Smooth muscle cell (in vitro differentiated cells): ENCODE measurements around the gene CA12. TPM values are rescaled to one million over a fixed set of nuclear protein-coding genes. Genes with fewer than 3 reads are reported as not detected.

ENCODE experiments used
- DNase-seq: peaks from one replicate; lab custom pipeline; 2025; ENCODE audit not compliant: unreplicated experiment; lab: John Stamatoyannopoulos, UW
- H2AFZ ChIP-seq: fragments of 200-600 bp; sonication (generic); 2 replicates; pipeline ENCODE4 v1.6.0; 2016; ENCODE audit warnings: antibody characterized with exemption, low read depth, mild to moderate bottlenecking
- H3F3A ChIP-seq: fragments of 200-600 bp; sonication (generic); 2 replicates; pipeline ENCODE4 v1.6.0; 2017; ENCODE audit warnings: antibody characterized with exemption, low read depth
- H3K27ac ChIP-seq: fragments of 200-600 bp; sonication (generic); 2 replicates; pipeline ENCODE4 v1.5.1; 2016; ENCODE audit warnings: low read depth, mild to moderate bottlenecking
- H3K27me3 ChIP-seq: fragments of 200-600 bp; sonication (generic); 2 replicates; pipeline ENCODE4 v1.6.1; 2016; ENCODE audit warnings: low read depth, mild to moderate bottlenecking
- H3K36me3 ChIP-seq: fragments of 200-600 bp; sonication (generic); 2 replicates; pipeline ENCODE4 v1.5.1; 2016; ENCODE audit warnings: low read depth
- H3K4me1 ChIP-seq: fragments of 200-600 bp; sonication (generic); 2 replicates; pipeline ENCODE4 v1.5.1; 2016; ENCODE audit warnings: low read depth
- H3K4me2 ChIP-seq: fragments of 200-600 bp; sonication (generic); 2 replicates; pipeline ENCODE4 v1.6.0; 2016; ENCODE audit warnings: mild to moderate bottlenecking
- H3K4me3 ChIP-seq: fragments of 200-600 bp; sonication (generic); 2 replicates; pipeline ENCODE4 v1.5.1; 2016; ENCODE audit warnings: mild to moderate bottlenecking
- H3K79me2 ChIP-seq: fragments of 200-600 bp; sonication (generic); 2 replicates; pipeline ENCODE4 v1.6.0; 2016; ENCODE audit warnings: low read depth, mild to moderate bottlenecking
- H3K9ac ChIP-seq: fragments of 200-600 bp; sonication (generic); 2 replicates; pipeline ENCODE4 v1.6.0; 2016; ENCODE audit warnings: low read depth
- H3K9me3 ChIP-seq: fragments of 200-600 bp; sonication (generic); replicated peaks from 2 replicates; pipeline ENCODE4 v1.5.1; 2016; ENCODE audit warnings: low read depth
- H4K20me1 ChIP-seq: fragments of 200-600 bp; sonication (generic); 2 replicates; pipeline ENCODE4 v1.6.0; 2016; ENCODE audit warnings: low read depth
- WGBS: methylation state at CpG from one replicate; pipeline ENCODE4 v1.1.7; 2016; ENCODE audit warnings: low lambda C conversion rate; 5-methylcytosine and 5-hydroxymethylcytosine counted together
- polyA plus RNA-seq: library from polyadenylated mRNA; unstranded; fragments of >200 nt; fragmentation: Nextera tagmentation; extraction: Ambion mirVana; gene quantifications from 2 replicates; pipeline ENCODE4 v1.2.1, GENCODE V29; 2016
- total RNA-seq: library from RNA; depleted of rRNA; stranded (reverse); fragments of >200 nt; gene quantifications from 2 replicates; pipeline ENCODE4 v1.2.3, GENCODE V29; 2014
- TF ChIP-seq, protein P1 (sequence below): fragments of 200-600 bp; sonication (generic); IDR thresholded peaks from 2 replicates; pipeline ENCODE4 v1.5.1; 2017; ENCODE audit warnings: borderline replicate concordance, mild to moderate bottlenecking, antibody characterized with exemption; ENCODE audit not compliant: insufficient read depth, poor library complexity, severe bottlenecking

The CA12 gene
- total and polyA plus RNA-seq, 2 experiments from 2014 or later, result 13.5 to 14.0 TPM

DNA sequence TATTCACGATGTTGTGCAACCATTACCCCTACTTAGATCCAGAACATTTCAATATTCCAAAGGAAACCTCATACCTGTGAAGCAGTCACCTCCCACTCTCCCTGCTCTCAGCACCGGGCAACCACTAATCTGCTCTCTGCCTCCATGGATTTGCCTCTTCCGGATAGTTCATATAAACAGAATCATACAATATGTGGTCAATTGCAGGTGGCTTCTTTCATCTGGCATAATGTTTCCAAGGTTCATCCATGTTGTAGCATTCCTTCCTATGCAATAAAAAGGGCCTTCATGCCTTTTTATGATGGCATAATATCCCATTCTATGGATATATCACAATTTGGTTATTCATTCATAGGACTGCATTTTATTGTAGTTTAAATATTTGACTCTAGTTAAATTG is 23.9 kb downstream of the CA12 start:
- H3K4me2 ChIP-seq, result no peak overlapping the region
- no peak overlapping the region for H2AFZ ChIP-seq
- H3K4me1 ChIP-seq, result no peaks in the 10 kb centered on the region
- H3K27me3 ChIP-seq, result no peaks in the 10 kb centered on the region
- DNase-seq, result no peak
- H3K9ac ChIP-seq, result no peak overlapping the region
- H3K9me3 ChIP-seq, result no peaks in the 10 kb centered on the region
- no peaks in the 10 kb centered on the region for H4K20me1 ChIP-seq
- TF ChIP-seq, protein P1, sequence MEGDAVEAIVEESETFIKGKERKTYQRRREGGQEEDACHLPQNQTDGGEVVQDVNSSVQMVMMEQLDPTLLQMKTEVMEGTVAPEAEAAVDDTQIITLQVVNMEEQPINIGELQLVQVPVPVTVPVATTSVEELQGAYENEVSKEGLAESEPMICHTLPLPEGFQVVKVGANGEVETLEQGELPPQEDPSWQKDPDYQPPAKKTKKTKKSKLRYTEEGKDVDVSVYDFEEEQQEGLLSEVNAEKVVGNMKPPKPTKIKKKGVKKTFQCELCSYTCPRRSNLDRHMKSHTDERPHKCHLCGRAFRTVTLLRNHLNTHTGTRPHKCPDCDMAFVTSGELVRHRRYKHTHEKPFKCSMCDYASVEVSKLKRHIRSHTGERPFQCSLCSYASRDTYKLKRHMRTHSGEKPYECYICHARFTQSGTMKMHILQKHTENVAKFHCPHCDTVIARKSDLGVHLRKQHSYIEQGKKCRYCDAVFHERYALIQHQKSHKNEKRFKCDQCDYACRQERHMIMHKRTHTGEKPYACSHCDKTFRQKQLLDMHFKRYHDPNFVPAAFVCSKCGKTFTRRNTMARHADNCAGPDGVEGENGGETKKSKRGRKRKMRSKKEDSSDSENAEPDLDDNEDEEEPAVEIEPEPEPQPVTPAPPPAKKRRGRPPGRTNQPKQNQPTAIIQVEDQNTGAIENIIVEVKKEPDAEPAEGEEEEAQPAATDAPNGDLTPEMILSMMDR, result no peak
- 86% methylated on average over 3 of the region's 3 CpGs for WGBS
- no peaks in the 10 kb centered on the region for H3K79me2 ChIP-seq
- no peak overlapping the region for H3K4me3 ChIP-seq
- no peaks in the 10 kb centered on the region for H3K36me3 ChIP-seq
- H3K27ac ChIP-seq, result no peak overlapping the region
- no peaks in the 10 kb centered on the region for H3F3A ChIP-seq

DNA sequence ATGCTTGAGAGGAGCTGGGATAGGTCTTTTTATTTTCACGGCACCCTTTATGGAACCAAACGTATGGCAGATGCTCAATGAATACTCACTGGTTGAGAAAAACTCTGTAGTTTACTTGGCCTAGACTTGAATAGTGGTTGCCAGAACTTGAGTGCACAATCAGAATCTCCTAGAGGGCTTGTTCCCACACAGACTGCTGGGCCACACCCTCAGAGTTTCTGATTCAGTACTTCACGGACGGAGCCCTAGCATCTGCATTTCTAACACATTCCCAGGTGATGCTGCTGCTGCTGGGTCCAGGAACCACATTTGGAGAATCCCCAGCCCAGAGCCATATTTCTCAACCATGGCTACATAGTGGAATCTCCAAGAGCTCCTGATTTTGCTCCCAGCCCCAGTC is 24.6 kb downstream of the CA12 start:
- H3K9ac ChIP-seq, result no peak overlapping the region
- DNase-seq, result no peak
- H3K9me3 ChIP-seq, result no peaks in the 10 kb centered on the region
- no peaks in the 10 kb centered on the region for H3K4me1 ChIP-seq
- H3K36me3 ChIP-seq, result no peaks in the 10 kb centered on the region
- H3K27ac ChIP-seq, result no peak overlapping the region
- H3K27me3 ChIP-seq, result no peaks in the 10 kb centered on the region
- no peak overlapping the region for H3K4me2 ChIP-seq
- H3K79me2 ChIP-seq, result no peaks in the 10 kb centered on the region
- H3F3A ChIP-seq, result no peaks in the 10 kb centered on the region
- H3K4me3 ChIP-seq, result no peak overlapping the region
- WGBS, result 79% methylated on average over 4 of the region's 4 CpGs
- no peaks in the 10 kb centered on the region for H4K20me1 ChIP-seq
- TF ChIP-seq, protein P1, result no peak
- no peak overlapping the region for H2AFZ ChIP-seq

DNA sequence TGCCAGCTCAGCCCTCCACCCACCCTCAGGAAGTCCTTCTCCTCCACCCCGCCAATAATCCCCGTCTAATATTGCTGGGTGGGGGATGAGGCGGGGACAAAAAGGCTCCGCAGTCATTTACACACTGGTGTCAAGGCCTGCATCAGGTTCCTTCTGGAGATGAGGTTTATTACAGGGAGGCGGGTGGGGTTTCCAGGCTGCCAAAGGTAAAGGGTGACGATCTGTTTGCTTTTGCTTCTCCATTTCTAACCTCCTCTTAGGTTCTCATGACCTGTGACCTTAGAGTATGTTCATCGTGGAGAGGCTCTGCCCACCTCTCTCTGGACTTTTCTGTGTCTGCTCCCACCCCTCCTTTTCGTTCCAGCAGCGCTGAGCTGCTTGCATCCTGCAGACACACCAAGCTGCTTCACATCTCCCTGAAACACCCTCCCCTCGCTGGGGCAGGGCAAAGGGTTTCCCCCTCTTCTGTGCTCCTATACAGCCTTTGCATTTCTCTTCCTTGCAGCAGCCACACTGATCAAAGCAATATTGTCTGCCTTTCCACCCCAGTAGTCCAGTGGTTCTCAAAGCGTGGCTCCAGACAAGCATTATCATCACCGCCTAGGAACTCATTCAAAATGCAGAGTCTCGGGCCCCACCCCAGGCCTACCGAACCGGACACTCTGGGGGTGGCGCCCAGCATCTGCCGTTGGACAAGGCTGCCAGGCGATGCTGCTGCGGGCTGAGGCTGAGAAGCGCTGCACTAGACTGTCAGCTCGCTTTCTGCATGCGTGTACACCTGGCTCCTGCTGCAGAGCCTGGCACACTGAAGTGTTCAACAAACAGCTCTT is 26.6 kb downstream of the CA12 start:
- Histone ChIP-seq H4K20me1 (no peaks in the 10 kb centered on the region), H3F3A (no peaks in the 10 kb centered on the region), H3K36me3 (no peaks in the 10 kb centered on the region), H3K27ac (no peak overlapping the region), H3K4me2 (no peak overlapping the region), H3K79me2 (no peaks in the 10 kb centered on the region), H3K9ac (no peak overlapping the region), H2AFZ (no peak overlapping the region), H3K27me3 (no peaks in the 10 kb centered on the region), H3K4me3 (no peak overlapping the region), H3K9me3 (no peaks in the 10 kb centered on the region), H3K4me1 (no peaks in the 10 kb centered on the region)
- 89% methylated on average over 22 of the region's 22 CpGs for WGBS
- TF ChIP-seq, protein P1, result no peak
- DNase-seq, result no peak

DNA sequence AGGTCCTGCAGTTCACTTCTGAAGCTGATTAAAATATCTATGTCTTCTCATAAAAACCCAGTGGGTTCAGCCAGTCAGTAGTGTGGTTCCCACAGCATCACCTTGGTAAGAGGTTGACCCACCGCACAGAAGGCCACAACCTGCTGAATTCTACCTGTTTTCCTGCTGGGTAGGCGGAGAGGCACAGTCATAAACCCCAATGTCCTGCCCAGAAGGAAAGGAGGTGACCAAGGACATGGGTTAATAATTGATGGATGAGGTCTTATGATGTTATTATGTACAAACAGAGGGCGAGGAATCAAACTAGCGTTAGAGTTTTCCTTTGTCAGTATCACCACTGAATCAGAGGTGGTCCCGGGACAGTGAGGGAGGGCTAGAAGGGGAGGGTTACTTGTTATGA is 27.8 kb downstream of the CA12 start:
- no peak for DNase-seq
- no peak overlapping the region for H3K9ac ChIP-seq
- TF ChIP-seq, protein P1, result no peak

More for the DNA sequence above, 27.8 kb downstream of the CA12 start:
- Histone ChIP-seq H3K4me1 (no peaks in the 10 kb centered on the region), H3K27me3 (no peaks in the 10 kb centered on the region), H3K36me3 (no peaks in the 10 kb centered on the region), H3K9me3 (no peaks in the 10 kb centered on the region), H3K4me2 (no peak overlapping the region), H3K4me3 (no peak overlapping the region), H3K27ac (no peak overlapping the region), H4K20me1 (no peaks in the 10 kb centered on the region), H3K79me2 (no peaks in the 10 kb centered on the region), H3F3A (no peaks in the 10 kb centered on the region), H2AFZ (no peak overlapping the region)
- WGBS, result 96% methylated on average over 5 of the region's 5 CpGs
